Suprapubic skin (tissue), 4 donors: Measurements from ENCODE around the gene GNAQ.

Experiments used
- EP300 ChIP-seq: sonication (generic); formaldehyde crosslinking; IDR thresholded peaks from one replicate; pipeline ENCODE4 v1.6.1; 2017; ENCODE audit warnings: antibody characterized with exemption
- POLR2AphosphoS5 ChIP-seq, 3 donors: sonication (generic); formaldehyde crosslinking; IDR thresholded peaks; one replicate each; pipeline ENCODE4 v1.6.1; 2017; ENCODE audit warnings: antibody characterized with exemption in 3 of 3
- TF ChIP-seq, protein P1 (sequence below), 2 donors: fragments of 200-600 bp in 1 of 2; fragments of 450-650 bp in 1 of 2; sonication (generic) in 1 of 2; IDR thresholded peaks; one replicate each; pipeline ENCODE4 v1.5.1; 2016 to 2019; ENCODE audit warnings: antibody characterized with exemption in 2 of 2, mild to moderate bottlenecking in 1 of 2, moderate library complexity in 1 of 2

DNA sequence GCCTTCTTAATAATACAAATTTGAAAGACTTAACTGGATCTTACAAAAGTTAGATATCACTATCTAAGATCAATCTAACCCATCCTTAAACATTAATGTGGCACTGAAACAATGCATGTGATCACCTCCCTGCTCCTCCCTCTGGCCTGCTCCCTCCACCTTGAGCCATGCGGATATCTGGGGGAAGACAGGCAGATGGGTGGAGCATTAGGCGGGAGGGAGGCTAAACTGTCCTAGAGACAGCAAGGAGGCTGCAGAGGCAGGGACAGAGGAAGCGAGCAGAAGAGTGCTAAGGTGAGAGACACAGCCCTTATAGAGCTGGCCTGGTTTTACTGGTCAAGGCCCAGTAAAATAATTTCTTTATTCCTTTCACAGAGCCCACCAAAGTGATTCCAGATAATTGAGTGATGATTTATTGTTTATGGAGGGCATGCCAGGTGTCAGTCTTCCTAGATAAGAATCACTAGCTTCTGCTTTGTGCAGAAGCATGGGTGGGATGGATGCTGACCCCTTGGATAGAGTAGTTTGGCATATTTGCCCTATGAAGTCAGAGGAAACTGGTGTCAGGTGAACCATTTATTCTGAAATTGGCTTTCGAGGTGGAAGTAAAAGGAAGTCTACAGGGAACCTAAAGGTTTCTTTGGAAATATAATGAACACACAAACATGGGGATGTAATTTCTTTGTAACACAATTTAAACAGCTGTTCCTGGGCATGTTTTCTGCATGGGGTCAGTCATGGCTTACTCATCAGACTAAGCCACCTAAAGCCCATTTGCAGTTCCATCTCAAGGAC lies 188.3 kb downstream of the GNAQ start:
- TF ChIP-seq, protein P1, sequence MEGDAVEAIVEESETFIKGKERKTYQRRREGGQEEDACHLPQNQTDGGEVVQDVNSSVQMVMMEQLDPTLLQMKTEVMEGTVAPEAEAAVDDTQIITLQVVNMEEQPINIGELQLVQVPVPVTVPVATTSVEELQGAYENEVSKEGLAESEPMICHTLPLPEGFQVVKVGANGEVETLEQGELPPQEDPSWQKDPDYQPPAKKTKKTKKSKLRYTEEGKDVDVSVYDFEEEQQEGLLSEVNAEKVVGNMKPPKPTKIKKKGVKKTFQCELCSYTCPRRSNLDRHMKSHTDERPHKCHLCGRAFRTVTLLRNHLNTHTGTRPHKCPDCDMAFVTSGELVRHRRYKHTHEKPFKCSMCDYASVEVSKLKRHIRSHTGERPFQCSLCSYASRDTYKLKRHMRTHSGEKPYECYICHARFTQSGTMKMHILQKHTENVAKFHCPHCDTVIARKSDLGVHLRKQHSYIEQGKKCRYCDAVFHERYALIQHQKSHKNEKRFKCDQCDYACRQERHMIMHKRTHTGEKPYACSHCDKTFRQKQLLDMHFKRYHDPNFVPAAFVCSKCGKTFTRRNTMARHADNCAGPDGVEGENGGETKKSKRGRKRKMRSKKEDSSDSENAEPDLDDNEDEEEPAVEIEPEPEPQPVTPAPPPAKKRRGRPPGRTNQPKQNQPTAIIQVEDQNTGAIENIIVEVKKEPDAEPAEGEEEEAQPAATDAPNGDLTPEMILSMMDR (IDR thresholded peaks at IDR 0.05): no peak
- TF ChIP-seq POLR2AphosphoS5 (IDR thresholded peaks at IDR 0.05): no peak
- no peak for TF ChIP-seq EP300
